Endothelial cell of umbilical vein (primary cell): ENCODE results near the gene CTDSP1.

ENCODE experiments used
- EZH2 ChIP-seq: IDR thresholded peaks from 2 replicates; pipeline ENCODE4 v1.6.1; 2012; ENCODE audit warnings: borderline replicate concordance, low read depth, mild to moderate bottlenecking, moderate library complexity, low read length, inconsistent platforms; ENCODE audit not compliant: severe bottlenecking
- JUN ChIP-seq: IDR thresholded peaks from 2 replicates; pipeline ENCODE4 v1.6.1; 2011; ENCODE audit warnings: borderline replicate concordance, low read depth; ENCODE audit not compliant: insufficient read length, insufficient read depth
- MYC ChIP-seq: IDR thresholded peaks from one replicate; pipeline ENCODE4 v1.6.1; 2011; ENCODE audit warnings: mild to moderate bottlenecking, low read depth, low read length
- POLR2A ChIP-seq: IDR thresholded peaks from 2 replicates; pipeline ENCODE4 v1.6.1; 2012; ENCODE audit warnings: low read depth, mild to moderate bottlenecking, control low read depth, low read length
- POLR2AphosphoS5 ChIP-seq: IDR thresholded peaks from 2 replicates; pipeline ENCODE4 v1.6.1; 2012; ENCODE audit warnings: low read depth, mild to moderate bottlenecking, control low read depth, low read length, moderate library complexity; ENCODE audit not compliant: insufficient read depth
- TF ChIP-seq, protein P1 (sequence below), 2 donors: IDR thresholded peaks; 1 replicate in 1 of 2; 2 replicates in 1 of 2; pipeline ENCODE4 v1.5.1; 2011; ENCODE audit warnings: low read length in 2 of 2, mild to moderate bottlenecking in 2 of 2, moderate library complexity in 2 of 2, control low read depth in 1 of 2, inconsistent platforms in 1 of 2, low read depth in 1 of 2; ENCODE audit not compliant: insufficient read depth in 1 of 2; ENCODE audit errors: extremely low read depth in 1 of 2

DNA sequence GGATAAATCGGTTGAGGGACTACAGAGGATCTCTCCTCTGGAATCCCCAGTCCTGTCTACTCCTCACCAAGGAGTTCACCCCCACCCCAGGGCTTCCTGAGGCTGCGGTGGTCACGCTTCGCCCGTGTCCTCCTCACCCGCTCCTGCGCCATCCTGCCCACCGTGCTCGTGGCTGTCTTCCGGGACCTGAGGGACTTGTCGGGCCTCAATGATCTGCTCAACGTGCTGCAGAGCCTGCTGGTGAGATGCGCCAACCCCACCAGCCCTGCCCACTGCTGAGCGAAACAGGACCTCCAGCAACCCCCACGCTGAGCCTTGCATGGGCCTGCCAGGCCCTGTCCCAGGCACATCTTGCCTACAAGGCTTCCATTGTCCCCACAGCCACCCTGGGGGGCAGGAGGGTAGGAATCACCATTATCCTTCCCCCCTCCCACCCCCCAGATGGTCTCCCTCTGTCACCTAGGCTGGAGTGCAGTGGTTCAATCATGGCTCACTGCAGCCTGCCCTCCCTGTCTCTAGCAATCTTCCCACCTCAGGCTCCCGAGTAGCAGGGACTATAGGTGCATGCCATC, 6.7 kb upstream of the CTDSP1 start:
- TF ChIP-seq POLR2AphosphoS5 (no peak), POLR2A (no peak), JUN (no peak), MYC (no peak), EZH2 (no peak)
- TF ChIP-seq, protein P1, sequence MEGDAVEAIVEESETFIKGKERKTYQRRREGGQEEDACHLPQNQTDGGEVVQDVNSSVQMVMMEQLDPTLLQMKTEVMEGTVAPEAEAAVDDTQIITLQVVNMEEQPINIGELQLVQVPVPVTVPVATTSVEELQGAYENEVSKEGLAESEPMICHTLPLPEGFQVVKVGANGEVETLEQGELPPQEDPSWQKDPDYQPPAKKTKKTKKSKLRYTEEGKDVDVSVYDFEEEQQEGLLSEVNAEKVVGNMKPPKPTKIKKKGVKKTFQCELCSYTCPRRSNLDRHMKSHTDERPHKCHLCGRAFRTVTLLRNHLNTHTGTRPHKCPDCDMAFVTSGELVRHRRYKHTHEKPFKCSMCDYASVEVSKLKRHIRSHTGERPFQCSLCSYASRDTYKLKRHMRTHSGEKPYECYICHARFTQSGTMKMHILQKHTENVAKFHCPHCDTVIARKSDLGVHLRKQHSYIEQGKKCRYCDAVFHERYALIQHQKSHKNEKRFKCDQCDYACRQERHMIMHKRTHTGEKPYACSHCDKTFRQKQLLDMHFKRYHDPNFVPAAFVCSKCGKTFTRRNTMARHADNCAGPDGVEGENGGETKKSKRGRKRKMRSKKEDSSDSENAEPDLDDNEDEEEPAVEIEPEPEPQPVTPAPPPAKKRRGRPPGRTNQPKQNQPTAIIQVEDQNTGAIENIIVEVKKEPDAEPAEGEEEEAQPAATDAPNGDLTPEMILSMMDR (IDR thresholded peaks at IDR 0.05; ENCODE audit: extremely low read depth in 1 of 2, insufficient read depth in 1 of 2, low read depth in 1 of 2, low read length in 2 of 2): no peak
